ENCODE measurements around the gene FBXO33.

FBXO33 gene, protein sequence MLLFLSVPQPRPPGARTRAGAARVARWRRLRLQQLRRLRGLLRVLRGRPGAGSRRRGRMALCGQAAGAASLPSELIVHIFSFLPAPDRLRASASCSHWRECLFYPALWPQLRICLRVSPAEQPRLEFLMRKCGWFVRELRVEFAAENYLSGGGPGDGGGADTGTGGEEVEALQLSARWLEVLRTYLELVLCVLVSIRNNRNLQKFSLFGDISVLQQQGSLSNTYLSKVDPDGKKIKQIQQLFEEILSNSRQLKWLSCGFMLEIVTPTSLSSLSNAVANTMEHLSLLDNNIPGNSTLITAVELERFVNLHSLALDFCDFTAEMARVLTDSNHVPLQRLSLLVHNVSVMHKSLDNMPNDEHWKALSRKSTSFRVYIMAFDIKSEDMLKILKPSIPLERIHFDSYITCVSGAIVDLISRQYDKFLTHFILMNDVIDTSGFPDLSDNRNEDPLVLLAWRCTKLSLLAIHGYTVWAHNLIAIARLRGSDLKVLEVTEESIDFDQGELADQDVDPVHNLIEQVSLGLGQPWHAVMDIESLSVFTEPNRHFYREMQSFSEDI

DNA sequence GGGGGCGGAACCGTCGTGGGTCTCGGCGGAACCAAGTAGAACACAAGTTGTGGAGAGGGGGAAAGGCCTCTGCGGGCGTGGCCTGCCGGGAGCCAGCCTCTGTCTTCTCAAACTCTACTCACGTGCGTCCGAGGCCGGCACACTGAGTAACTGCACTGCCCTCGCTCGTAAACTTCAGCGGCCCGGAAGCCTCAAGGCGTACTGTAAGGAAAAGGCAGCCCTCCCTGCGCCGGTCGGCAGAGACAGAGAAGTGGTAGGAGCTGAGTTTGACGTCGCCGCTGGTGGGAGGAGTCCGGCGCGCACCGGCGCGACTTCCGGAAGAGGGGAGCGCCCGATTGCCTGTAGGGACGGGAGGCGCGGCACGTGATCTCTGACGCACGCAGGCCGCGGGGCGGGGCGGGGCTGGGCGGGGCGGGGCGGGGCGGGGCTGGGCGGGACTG is at the start of gene FBXO33:
TSS of gene FBXO33 (minus strand) at position 255 of the 440 bp plus-strand sequence. CDS start 271 bp downstream, outside the sequence.
- peak; percentile 87 to 94 (median 92) for DNase-seq (ENCODE audit: low read depth in 2 of 3, low spot score in 1 of 3)

DNA sequence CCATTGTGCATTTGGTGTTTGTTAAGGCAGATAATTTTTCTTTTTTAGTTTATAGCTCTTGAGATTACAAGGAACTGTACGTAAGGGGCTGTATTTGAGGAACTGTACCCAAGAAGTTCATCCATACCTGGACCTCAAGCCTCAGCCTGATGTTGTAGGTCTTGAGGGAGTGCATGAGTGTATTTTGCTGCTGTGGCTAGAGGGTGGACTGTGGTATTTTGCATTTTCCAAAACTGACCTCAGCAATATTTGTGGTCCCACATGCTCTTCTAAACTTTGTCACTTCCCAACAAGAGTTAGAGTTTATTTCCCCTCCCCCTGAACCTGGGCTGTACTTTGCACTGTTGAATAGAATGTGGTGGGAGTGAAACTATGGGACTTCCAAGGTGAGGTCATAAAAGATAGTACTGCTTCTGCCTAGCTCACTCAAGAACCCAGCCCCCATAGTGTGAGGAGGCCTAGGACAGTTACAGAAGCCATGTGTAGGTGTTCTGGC is 42.2 kb upstream of the FBXO33 start:
- no peak for DNase-seq (ENCODE audit: low read depth in 2 of 3, low spot score in 1 of 3)

DNA sequence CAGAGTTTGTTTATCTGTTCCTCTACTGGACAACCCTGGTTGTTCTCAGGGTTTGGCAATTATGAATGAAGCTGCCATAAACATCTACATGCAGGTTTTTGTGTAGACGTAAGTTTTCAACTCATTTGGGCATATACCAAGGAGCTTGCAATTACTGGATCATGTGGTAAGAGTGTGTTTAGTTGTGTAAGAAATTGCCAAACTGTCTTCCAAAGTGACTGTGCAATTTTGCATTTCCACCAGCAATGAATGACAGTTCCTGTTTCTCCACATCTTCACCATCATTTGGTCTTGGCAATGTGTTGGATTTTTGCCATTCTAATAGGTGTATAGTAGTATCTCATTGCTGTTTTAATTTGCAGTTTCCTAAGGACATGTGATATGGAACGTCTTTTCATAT is 39.8 kb upstream of the FBXO33 start:
- DNase-seq (ENCODE audit: low read depth in 2 of 3, low spot score in 1 of 3): no peak

DNA sequence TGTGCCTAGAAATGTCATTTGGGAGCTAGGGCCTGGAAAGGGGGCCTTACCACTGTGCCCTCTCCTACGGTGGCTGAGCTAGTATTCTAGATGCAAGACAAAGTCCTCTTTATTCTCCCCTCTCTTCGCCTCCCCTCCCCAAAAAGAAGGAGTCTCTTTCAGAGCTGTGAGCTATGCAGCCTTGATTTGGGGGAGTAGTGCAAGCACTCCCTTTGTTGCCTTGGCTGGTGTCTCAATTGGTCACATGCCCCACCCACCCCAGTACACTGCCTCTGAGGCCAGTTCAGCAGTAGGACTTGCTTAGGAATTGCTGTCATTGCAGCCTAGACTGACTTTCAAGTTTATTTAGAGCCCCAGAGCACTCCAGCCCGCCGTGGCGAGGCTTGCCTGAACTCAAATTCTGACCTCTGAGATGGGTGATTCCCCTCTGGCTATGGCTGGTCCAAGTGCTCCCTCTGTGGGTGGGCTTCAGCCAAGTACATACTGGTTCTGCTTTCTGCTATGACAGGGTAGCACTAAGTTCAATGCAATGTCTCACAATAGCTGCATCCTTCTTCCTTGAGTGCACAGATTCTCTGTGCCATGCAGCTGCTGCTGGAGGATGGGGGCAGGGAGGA is 37.0 kb upstream of the FBXO33 start:
- DNase-seq (ENCODE audit: low read depth in 2 of 3, low spot score in 1 of 3): no peak

DNA sequence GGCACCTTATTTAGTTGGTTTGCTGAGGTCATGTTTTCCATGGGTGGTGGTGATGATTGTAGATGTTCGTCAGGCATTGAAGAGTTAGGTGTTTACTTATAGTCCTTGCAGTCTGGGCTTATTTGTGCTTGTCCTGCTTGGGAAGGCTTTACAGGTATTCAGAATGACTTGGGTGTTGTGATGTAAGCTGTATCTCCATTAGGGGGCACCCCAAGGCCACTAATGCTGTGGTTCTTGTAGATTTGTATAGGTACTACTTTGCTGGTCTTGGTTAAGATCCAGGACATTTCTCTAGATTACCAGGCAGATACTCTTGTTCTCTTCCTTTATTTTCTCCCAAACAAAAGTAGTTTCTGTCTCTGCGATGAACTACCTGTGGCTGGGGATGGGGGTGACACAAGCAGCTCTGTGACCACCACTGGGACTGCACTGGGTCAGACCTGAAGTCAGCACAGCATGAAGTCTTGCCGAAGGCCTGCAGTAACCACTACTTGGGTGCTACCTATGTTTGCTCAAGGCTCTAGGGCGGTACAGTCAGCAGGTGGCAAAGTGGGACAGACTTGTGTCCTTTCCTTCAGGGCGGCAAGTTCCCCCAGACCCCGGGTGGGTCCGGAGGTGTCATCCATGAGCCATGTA is 35.8 kb upstream of the FBXO33 start:
- DNase-seq (ENCODE audit: low read depth in 2 of 3, low spot score in 1 of 3): peak in 1 of 3 donors; percentile 8

- DNase-seq (ENCODE audit: low read depth in 2 of 3, low spot score in 1 of 3): no peak
These were observed 27.7 kb upstream of the FBXO33 start for GRCh38 chr14:39459795-39460478.

GRCh38 chr14:39456702-39457250 is 24.5 kb upstream of the FBXO33 start:
- DNase-seq (ENCODE audit: low read depth in 2 of 3, low spot score in 1 of 3): no peak

DNA sequence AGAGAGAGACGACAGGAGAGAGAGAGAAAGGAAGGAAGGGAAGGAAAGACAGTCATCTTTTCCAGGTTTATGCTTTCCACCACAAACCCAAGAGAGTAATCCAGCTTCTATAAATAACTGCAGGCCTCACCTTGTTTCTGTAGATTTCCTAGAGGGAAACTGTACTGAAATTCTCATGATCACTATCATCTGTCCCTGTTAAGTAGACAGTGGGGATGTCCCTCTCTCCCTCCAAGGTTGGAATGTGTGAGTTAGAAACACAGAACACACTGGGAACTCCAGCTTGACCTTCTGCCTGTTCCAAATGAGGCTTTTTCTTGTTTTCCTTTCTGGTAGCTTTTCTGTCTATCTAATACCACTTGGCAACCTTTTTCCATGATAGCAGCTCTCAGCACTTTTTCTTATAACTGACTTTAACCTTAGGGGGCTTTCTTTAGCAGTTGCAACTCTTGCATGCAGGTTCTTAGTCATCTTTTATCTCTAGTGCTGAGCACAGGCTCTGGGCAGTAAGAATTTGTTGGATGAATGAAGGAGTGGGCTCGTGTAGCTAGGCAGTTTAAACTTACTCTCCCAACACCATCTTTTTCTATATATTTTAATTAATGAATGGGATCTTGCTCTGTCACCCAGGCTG is 22.8 kb upstream of the FBXO33 start:
- DNase-seq (ENCODE audit: low read depth in 2 of 3, low spot score in 1 of 3): no peak

- DNase-seq (ENCODE audit: low read depth in 2 of 3, low spot score in 1 of 3): no peak
These were observed 20.4 kb upstream of the FBXO33 start for GRCh38 chr14:39452680-39453079.

- DNase-seq (ENCODE audit: low read depth in 2 of 3, low spot score in 1 of 3): no peak
These were observed 19.6 kb upstream of the FBXO33 start for GRCh38 chr14:39451811-39452210.

DNA sequence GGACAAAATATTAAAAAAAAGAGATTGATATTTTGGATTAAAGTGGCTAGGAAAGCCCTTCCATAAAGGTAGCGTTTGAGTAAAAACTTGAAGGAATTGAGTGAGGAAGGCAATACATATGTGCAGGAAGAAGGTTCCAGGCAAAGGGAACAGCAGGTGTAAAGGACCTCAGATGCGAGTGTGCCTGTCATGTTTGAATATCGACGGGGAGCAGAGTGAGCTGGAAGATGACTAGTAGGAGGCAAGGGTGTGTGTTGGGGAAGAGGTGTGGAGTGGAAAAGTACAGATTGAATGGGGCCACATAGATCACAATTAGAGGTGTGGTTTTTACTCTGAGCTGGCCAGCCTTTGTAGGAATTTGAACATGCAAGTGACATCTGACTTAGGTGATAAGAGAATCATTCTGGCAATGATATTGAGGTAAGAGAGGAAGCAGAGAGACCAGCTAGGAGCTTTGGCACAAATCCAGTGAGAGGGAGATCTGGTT is 15.0 kb upstream of the FBXO33 start:
- no peak for DNase-seq (ENCODE audit: low read depth in 2 of 3, low spot score in 1 of 3)

GRCh38 chr14:39446131-39446744 is 14.0 kb upstream of the FBXO33 start:
- no peak for DNase-seq (ENCODE audit: low read depth in 2 of 3, low spot score in 1 of 3)

DNA sequence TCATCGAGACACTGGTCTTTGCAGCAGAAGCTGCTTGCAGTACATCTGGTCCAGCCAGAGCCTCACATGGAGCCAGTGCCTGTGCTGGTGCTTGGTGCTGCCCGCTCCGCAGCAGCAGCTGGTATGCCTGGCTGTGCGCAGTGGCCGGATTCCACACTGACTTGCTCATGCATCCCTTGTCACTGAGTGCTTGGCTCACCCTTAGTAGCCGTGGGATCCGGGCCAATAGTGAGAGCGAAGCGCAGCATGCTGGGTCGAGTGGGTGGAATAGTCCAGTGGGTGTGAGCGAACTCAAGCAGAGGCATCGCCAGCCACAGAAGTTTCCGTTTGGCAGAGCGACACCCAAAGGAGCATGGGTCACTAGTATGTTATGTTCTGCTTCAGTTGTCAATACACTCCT is 10.1 kb upstream of the FBXO33 start:
- DNase-seq (ENCODE audit: low read depth in 2 of 3, low spot score in 1 of 3): no peak

DNA sequence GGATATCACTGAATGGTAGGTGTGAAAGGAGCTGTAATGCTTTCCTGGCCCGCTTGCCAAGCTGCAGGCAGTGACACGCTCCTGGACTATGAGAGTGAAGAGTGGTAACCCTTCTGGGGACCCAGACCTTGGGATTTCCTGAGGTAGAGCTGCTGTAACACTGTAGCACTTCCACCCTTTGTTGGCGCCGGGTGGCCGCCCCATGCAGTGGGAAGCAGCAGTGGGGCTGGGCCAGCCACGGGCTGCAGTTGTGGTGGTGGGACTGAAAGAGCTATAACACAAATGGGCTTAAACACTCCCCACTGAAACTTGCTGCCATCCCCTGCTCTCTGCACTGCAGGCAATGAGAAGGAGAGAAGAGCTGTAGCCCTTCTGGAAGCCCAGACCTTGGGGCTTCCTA is 9.6 kb upstream of the FBXO33 start:
- DNase-seq (ENCODE audit: low read depth in 2 of 3, low spot score in 1 of 3): no peak

DNA sequence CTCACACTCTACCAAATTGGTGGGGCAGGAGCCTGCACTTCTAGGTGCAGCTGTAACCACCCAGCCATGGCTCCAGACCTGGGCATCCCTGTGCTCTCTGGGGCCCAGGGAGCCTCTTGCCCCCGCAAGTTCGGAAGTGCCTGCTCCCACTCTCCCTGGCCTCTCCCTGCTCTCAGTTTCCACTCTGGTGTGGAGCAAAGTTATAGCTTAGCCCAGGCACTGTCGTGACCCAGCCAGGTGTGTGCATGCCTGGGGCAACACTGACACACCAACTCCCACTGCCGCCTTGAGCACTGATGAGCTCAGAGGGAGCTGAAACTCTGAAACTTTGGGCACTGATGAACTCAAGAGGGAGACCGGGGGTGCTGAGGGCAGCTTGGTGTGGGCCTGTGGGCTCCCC is 8.7 kb upstream of the FBXO33 start:
- no peak for DNase-seq (ENCODE audit: low read depth in 2 of 3, low spot score in 1 of 3)

DNA sequence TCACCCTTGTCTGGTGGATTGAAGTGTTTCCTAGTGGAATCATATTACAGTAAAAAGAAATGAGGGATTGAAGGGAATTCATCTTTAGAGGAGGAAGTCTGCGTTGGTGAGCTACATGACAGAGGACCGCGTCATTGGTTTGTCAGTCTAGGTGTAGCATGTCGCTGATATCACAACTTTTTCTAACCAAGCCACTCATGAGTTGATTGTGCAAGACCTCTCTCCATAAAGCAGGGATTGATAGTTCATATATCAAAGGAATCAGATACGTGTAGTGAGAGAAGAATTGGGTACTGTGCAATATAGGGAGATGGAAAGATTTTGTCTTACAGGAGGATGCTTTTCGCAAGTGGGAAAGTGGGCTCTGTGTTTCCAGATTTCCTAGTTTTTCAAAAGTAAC is 3.0 kb upstream of the FBXO33 start:
- no peak for DNase-seq (ENCODE audit: low read depth in 2 of 3, low spot score in 1 of 3)

DNA sequence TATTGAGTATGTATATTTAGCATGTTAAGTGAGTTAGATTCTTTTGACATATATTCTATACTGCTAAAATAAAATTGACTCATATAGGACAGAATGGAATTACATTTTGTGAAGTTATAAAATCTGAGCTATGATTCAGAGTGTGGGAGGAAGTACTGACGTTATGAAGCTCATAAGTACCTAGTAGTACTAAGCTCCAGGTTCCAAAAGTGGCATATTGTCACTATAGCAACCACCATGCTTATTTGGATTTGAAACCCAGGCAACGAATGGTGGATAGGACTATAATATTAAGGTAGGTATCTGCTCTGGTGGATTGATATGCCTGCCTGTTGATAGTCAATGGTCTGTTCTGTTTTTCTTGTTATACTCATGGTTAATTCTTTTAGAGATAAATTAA is 2.2 kb upstream of the FBXO33 start:
- no peak for DNase-seq (ENCODE audit: low read depth in 2 of 3, low spot score in 1 of 3)

GRCh38 chr14:39433452-39433813 is 1.2 kb upstream of the FBXO33 start:
- DNase-seq (ENCODE audit: low read depth in 2 of 3, low spot score in 1 of 3): no peak

- peak in 2 of 3 donors; percentile 44 to 72 for DNase-seq (ENCODE audit: low read depth in 2 of 3, low spot score in 1 of 3)
These were observed 602 bp upstream of the FBXO33 start for GRCh38 chr14:39432619-39433451.

Measured in stimulated activated CD4-positive, alpha-beta T cell treated with anti-CD3 and anti-CD28 coated beads, Interleukin-12 subunit alpha, Interleukin-12 subunit beta, amount 100 ng/mL, for 48 hours (primary cell).